ENCODE measurements around the gene NEDD8. TPM values are rescaled to one million over a fixed set of nuclear protein-coding genes. Genes with fewer than 3 reads are reported as not detected.

Gene NEDD8
- total RNA-seq, 1 donor from 2014 or later = 131 TPM

- peaks cover 28% of the 10 kb centered on the region for H3K36me3 ChIP-seq (ENCODE audit: control insufficient read depth, insufficient read depth, low read length)
- FAIRE-seq (no peak), DNase-seq (ENCODE audit: low read depth) (no peak)
- no peak overlapping the region for H3K4me3 ChIP-seq (ENCODE audit: low read depth, low read length)
- no peak for TF ChIP-seq CTCF (IDR thresholded peaks at IDR 0.05; ENCODE audit: insufficient read depth, low read length, severe bottlenecking)
- no peaks in the 10 kb centered on the region for H3K27me3 ChIP-seq (ENCODE audit: control insufficient read depth, insufficient read depth, low read length)
Observed at GRCh38 chr14:24167469-24168114, 64.6 kb downstream of the NEDD8 start.

Other genes starting within 250 kb of the NEDD8 start
- 5.5 and 30.5 TPM in 2 replicates for gene DHRS4L2, start 243.4 kb downstream of the NEDD8 start, total RNA-seq
- gene CARMIL3, start 180.4 kb downstream of the NEDD8 start, total RNA-seq = 0.13 TPM in 1 of 2 replicates, not detected in the other
- not detected in 2 replicates for gene CPNE6, start 160.8 kb downstream of the NEDD8 start, total RNA-seq
- 84.8 and 223 TPM in 2 replicates for gene PCK2, start 138.1 kb downstream of the NEDD8 start, total RNA-seq
- gene DCAF11, start 117.6 kb downstream of the NEDD8 start, total RNA-seq = 70.5 and 83.5 TPM in 2 replicates
- gene NRL, start 117.4 kb downstream of the NEDD8 start, total RNA-seq = 0.64 and 0.79 TPM in 2 replicates
- gene FITM1, start 101.7 kb downstream of the NEDD8 start, total RNA-seq = 0.51 TPM in 1 of 2 replicates, not detected in the other
- 65.0 and 71.8 TPM in 2 replicates for gene PSME1, start 96.2 kb downstream of the NEDD8 start, total RNA-seq
- gene EMC9, start 90.8 kb downstream of the NEDD8 start, total RNA-seq = 12.6 and 17.8 TPM in 2 replicates
- gene PSME2, start 85.8 kb downstream of the NEDD8 start, total RNA-seq = 26.9 and 37.5 TPM in 2 replicates
- 23.3 and 25.8 TPM in 2 replicates for gene RNF31, start 84.9 kb downstream of the NEDD8 start, total RNA-seq
- 19.2 and 28.7 TPM in 2 replicates for gene IRF9, start 71.1 kb downstream of the NEDD8 start, total RNA-seq
- 0.26 and 1.1 TPM in 2 replicates for gene REC8, start 60.3 kb downstream of the NEDD8 start, total RNA-seq
- gene IPO4, start 43.6 kb downstream of the NEDD8 start, total RNA-seq = 27.0 and 41.9 TPM in 2 replicates
- gene TM9SF1, start 36.9 kb downstream of the NEDD8 start, total RNA-seq = 42.8 and 67.9 TPM in 2 replicates
- 0.26 TPM in 1 of 2 replicates, not detected in the other for gene TSSK4, start 26.7 kb downstream of the NEDD8 start, total RNA-seq
- gene CHMP4A, start 18.9 kb downstream of the NEDD8 start, total RNA-seq = 48.8 and 69.8 TPM in 2 replicates
- 13.4 and 21.1 TPM in 2 replicates for gene MDP1, start 16.3 kb downstream of the NEDD8 start, total RNA-seq
- 80.6 and 98.7 TPM in 2 replicates for gene GMPR2, start 562 bp upstream of the NEDD8 start, total RNA-seq
- gene TINF2, start 10.3 kb upstream of the NEDD8 start, total RNA-seq = 48.7 and 91.9 TPM in 2 replicates
- gene TGM1, start 30.8 kb upstream of the NEDD8 start, total RNA-seq = 88.7 and 382 TPM in 2 replicates
- gene RABGGTA, start 39.2 kb upstream of the NEDD8 start, total RNA-seq = 32.6 and 58.9 TPM in 2 replicates
- gene DHRS1, start 67.4 kb upstream of the NEDD8 start, total RNA-seq = 16.6 and 39.6 TPM in 2 replicates
- 23.2 and 26.1 TPM in 2 replicates for gene NOP9, start 67.5 kb upstream of the NEDD8 start, total RNA-seq
- 1.2 and 3.9 TPM in 2 replicates for gene CIDEB, start 75.6 kb upstream of the NEDD8 start, total RNA-seq
- 10.5 and 17.4 TPM in 2 replicates for gene LTB4R2, start 77.8 kb upstream of the NEDD8 start, total RNA-seq
- gene LTB4R, start 79.1 kb upstream of the NEDD8 start, total RNA-seq = 3.7 and 9.6 TPM in 2 replicates
- 0.53 and 0.77 TPM in 2 replicates for gene ADCY4, start 102.7 kb upstream of the NEDD8 start, total RNA-seq
- 2.4 and 4.7 TPM in 2 replicates for gene RIPK3, start 107.6 kb upstream of the NEDD8 start, total RNA-seq
- gene NFATC4, start 135.8 kb upstream of the NEDD8 start, total RNA-seq = 4.7 and 7.3 TPM in 2 replicates
- gene NYNRIN, start 166.6 kb upstream of the NEDD8 start, total RNA-seq = 2.0 and 2.6 TPM in 2 replicates
- gene CBLN3, start 197.3 kb upstream of the NEDD8 start, total RNA-seq = 0.38 and 0.53 TPM in 2 replicates
- gene KHNYN, start 197.6 kb upstream of the NEDD8 start, total RNA-seq = 128 and 167 TPM in 2 replicates
- gene SDR39U1, start 210.4 kb upstream of the NEDD8 start, total RNA-seq = 6.5 and 8.2 TPM in 2 replicates